ENCODE results near the gene BRD4.

Gene BRD4

DNA sequence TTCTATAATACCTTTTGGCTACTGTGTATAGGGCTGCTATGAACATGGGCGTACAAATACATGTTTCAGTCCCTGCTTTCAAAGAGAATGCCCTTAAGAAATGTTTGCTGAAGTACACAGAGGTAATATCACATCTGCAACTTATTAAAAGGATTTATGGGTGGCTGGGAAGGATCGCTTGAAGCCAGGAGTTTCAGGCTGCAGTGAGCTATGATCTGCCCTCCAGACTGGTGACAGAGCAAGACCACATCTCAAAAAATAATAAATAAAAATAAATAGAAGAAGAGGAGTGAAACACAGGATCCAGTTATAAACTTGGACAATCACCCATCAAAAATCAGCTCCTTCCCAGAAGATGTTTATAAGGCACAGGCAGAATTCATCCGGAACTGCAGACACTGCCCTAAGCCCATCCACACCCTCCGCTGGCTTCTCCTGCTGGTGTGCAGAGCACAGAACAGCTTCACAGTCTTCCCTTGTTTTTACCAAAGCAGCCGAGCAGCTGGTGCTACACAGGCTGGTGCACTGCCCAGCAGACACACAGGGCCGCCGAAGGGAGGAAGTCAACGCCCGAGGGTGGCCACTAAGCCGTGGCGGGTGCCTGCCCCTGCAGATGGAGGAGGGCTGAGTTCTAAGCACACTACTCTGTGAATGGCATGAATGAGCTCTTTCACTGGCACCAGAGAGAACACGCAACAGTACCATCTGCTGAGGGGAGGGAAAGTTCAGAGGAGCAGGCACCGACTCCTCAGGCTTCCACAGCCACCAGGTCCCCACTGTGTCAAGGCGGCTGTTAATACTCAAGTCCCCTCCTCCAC is 44.0 kb downstream of the BRD4 start:
- peak; percentile 21 for DNase-seq

DNA sequence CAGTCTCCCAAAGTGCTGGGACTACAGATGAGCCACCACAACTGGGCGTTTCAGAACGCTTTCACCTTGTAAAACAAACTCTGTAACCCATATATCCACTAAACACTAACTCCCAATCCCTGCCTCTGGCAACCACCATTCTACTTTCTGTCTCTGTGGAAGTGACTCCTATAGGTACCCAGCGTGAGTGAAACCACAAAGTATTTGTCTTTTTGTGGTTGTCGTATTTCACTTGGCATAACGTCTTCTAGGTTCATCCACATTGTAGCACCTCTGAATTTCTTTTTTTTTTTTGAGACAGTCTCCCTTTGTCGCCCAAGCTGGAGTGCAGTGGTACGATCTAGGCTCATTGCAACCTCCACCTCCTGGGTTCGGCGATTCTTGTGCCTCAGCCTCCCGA is 44.8 kb downstream of the BRD4 start:
- no peak for DNase-seq

DNA sequence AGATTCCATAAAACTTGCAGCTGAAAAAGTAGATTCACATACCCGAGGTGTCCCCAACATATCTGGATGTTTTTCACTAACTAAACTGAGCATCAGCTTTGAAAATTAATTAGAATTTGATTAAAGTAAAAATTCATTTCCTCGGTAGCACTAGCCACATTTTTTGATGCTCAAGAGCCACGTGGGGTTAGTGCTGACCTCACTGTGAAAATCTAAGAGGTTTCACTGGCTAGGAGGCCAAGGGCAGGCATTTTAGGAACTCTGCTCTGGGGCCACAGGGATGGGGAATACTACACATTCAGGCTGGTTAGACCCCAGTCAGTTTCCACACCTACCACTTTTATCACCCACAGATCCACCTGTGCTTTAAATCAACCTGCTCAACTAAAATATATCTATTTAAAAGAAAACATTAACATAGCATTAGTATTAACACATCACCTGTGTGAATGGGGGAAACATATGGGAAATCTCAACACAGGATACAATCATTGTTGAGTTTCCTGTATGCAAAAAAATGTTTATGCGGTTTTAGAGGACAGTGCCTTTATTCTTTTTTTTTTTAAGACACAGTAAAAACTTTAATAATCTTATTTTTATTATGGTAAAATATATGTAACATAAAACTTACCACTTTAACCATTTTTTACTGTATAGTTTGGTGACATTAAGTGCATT is 45.5 kb downstream of the BRD4 start:
- DNase-seq = no peak

DNA sequence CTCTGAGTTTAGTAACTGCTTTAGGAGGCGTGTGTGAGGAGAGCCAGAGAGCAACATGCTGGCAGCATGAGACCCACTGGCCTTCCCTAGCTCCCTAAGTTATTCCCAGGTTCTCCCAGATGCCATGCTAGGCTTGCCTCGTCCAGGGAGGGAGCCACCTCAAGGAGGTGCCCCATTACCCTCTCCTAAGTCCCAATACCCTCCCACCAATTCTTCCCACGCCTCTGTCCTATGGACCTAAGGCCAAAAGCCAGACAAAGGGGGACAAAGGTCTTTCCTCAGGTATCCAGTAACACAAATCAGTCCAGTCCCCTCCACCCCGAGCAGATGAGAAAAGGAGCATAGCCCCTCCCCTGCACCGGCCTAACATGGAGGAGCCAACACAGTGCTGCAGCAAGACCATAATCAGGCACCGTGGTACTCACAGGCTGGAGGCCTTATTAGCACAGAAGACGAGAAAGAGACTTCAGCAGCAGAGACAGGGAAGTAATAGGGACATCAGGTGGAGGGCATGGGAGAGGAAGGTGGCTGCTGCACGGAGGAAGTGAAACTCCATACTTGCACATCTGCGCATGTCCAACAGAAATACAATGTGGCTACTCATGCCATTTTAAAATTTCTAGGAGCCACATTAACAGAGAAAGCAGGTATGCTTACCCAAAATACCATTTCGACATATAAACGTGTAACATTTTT is 46.3 kb downstream of the BRD4 start:
- no peak for DNase-seq

DNA sequence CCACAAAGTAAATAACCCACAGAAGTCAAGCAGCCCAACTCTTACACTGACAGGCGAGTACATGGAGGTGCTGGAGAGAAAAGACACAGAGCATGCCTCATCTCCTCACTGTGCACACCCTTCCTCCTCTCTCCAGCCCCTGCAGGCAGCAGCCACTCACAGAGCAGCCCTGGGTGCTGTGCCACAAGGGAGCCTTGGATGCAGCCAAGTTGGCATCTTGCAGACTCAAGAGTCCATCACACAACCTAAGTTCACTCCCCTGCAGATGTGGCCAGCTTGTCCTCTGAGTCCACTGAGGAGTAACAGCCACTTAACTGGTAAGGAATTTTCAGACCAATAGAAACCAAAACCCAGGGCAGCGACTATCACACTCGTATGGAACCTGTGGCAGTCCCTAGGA is 47.4 kb downstream of the BRD4 start:
- no peak for DNase-seq

DNA sequence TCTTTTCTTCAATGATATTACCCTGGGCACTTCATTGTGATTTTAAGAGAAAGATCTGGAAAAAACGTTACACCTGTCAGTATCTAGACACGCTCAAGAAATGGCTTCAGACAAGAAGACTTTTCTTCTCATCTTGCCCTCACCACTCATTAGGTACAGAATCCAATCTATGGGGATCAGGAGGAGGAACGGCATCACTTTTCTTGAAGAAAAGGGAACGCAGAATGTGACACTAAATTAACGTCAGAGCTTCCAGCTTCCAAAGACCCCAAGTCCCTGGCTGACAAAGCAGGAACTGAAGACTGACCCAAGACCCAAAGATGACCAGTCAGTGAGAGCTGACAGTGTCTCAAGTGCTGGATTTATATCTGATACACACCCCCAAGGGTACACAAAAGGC is 48.2 kb downstream of the BRD4 start:
- DNase-seq = no peak

DNA sequence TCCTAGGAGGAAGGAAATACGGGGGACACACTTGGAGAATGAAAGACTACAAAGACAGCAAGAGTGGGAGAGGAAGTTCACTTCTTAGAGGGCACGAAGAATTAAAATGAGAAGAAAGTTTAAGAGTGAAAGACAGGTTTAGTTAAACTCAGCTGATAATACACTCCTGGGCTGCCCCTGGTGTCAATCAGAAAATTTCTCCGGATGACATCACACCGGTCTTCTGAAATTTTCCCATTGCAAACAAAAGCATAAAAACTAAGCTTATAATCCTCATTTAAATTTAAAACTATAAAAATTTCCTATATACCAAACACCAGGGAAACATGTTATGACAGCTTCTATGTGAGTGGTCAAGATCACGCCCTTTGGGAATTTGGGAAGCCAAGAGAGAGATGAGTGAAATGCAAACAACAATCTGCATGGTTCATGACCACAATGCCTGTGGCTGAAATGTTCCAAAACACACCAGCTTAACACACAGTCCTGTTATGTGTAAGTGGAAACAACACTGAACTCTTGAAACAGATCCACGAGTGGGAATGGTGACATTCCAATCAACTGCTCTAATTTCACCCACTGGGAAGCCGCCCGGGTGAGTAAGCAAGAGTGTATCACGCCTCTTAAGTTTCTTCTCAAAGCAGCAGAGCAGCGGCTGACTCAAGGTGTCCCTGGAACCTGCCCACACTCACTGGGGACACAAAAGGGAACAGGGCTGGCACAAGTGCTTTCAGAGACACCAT is 49.0 kb downstream of the BRD4 start:
- no peak for DNase-seq

DNA sequence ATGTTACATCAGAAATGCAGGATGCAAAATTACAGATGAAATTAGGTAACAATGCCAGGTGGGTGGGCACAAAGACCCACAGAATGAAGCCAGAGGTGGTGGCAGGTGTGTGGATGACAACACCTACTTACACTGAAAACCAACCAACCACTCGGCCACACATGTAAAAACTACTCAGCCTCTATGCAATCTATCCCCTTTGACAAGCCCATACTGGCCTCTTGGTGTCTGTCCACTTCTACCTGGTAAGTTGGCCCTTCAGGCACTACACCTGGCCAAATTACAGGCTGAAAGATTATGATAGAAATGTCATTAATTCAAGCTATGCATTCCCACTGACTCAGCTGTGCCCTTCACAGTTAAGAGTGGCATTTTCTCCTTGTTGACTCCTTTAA is 50.0 kb downstream of the BRD4 start:
- DNase-seq = no peak

DNA sequence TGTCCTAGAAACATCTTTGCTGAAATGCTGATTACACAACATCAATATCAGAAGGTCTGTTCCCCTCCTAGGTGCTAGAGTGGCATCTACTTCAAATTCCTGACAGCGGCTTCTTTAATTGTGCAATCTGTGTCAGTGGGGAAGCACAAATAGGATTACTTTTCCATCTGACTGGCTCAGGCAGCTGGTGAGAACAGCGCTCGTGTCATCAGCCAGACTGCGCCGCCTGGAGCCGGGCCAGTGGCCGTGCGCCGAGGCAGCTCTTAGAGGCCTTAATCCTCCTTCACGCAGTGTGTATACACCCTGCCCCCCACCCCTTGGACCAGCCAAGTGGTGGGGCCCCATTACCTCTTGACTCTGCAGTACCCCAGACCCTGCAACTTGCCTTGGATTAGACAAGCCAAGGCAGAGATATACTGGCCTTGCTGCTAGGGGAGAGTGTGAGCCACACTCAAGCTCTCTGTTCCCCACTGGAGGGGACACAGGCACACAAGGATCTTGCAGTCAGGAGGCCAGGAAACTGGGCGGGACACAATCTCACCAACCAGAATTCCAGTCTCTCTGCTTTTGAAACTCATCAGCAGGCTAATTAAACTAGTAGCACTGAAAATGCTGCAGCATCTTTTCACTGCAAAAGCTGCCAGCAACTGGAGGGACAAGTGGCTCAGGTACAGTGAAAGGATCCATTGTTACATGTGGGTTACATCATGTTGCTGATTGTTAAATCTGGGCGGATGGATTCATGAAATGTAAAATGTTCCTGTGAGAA is 51.2 kb downstream of the BRD4 start:
- no peak for DNase-seq

DNA sequence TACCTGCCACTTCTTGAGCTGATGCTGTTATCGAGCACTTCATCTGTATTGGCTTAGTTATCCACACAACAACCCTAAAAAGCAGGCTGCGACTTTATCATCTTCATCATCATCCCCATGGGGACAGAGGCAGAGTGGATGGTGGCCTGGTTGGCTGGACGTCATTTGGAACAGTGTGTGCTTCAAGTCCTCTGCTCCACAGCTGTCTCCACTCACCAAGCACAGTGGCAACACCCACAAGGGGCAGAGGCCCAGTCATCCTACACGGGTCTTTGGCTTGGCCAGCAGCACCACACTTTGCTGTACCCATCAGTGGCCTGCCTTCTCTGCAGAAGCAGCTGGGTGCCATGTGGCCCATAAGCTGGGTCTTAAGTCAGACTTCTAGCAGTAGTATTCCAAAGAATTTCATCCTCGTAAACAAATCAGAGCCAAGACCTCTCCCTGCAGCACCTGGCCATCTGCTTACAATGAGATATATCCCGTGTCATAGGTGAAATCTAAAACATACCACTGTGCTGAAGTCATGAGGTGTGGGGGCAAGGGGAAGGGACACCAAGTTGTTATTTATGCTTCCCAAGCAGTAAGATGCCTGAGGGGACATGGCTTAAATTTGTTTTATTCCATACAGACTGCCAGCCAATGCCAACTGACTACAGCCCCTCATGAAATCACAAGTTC is 52.2 kb downstream of the BRD4 start:
- DNase-seq = no peak

DNA sequence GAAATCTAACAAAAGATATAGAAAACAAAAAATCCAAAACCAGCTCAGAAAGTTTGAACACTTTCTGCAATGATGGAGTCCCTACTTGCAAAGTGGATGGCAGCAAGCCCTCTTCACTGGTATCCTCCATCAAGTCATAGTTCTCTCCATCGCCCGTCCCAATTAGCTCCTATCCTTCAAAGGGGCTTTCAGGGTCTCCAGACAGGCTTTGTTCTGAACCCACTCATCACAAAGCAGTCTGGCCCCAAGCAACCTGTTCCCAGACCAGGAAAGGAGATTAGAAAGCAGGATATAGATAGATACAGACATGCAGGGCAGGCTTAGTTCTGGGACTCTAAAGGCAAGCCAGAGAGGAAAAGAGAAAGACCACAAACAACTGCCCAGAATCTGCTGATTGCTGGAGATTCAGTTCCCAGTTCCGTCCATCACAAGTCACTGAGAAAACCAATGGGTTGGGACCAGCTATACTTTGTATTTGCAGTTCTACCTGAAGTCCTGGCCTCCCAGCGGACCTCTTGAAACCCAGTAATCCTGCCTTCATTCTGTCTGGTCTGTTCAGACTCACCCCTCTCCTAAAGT is 52.9 kb downstream of the BRD4 start:
- no peak for DNase-seq

DNA sequence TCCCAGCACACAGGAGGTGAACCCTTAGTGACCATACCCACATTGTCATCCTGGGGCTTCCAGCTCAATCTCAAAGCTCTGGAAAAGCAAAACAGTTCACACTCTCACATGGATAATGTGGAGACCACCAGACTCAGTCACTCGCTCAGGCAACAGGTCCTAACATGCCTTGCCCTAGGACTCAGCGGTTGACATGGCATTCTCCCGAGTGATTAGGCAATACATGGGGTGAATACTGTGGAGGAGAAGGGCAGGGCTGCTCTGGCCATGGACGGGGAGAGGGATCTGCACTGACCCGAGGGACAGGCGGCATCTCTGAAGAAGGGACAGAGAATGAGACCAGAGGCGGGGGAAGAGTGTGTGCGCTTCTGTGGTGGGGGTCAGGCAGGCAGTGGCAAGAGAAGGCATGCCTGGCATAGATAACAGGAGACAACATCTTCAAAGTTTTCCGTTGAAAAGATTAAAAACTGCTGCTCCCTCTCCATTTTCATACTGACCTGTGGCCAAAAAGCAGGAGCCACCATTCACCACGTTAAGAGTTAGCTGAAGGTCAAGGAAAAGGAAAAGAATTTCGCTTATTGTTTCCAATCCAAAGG is 55.6 kb downstream of the BRD4 start:
- DNase-seq = no peak

DNA sequence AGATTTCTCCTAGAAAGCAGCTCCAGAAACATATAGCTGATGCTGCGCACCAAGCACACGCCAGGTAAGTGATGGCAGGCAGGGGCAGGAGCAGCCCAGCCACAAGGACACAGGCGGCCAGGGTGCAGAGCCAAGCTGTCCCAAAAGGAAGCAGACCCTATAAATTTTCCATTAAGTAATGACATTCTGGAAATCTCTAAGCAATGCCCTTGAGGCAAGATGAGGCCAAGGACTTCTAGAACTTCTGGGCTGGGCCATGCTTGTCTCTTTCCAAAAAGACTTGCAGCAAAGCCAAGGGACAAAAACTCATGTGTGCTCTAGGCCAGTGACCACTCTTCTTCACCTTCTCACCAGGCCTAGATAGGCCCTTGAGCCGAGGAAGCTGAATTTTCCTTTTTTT is 57.9 kb downstream of the BRD4 start:
- DNase-seq = no peak

DNA sequence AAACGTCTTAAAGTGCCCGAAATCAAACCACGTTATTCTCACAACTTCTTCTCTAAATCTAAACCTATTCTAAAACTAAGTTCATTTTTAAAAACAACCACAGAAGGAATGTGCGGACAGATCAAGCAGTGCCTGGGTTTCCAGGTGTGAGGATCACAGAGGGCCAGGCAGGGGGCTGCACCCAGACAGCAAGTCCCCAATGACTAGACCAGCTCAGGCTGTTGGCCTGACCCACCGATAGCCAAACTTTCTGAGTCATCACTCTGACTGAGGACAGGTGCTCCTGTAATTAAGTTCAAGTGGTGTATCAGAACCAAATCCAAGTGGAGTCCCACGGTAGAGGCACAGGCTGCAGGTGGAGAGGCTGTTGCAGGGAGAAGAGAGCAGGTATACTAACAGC is 62.5 kb downstream of the BRD4 start:
- no peak for DNase-seq

DNA sequence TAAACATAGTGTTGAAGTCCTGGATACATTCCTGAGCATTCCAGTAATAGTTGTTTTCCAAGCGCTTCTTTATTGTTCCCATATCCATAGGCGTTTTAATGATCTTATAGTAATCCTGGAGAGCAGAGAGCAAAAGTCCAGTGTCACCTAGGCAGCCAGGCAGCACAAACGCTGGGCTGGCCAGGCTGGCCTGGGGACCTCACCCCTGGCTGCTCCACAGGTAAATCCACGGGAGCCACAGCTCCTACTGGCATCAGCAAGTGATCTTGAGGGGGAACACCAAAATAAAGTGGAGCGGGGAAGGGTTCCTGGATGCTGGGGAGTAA is 63.4 kb downstream of the BRD4 start:
- no peak for DNase-seq

DNA sequence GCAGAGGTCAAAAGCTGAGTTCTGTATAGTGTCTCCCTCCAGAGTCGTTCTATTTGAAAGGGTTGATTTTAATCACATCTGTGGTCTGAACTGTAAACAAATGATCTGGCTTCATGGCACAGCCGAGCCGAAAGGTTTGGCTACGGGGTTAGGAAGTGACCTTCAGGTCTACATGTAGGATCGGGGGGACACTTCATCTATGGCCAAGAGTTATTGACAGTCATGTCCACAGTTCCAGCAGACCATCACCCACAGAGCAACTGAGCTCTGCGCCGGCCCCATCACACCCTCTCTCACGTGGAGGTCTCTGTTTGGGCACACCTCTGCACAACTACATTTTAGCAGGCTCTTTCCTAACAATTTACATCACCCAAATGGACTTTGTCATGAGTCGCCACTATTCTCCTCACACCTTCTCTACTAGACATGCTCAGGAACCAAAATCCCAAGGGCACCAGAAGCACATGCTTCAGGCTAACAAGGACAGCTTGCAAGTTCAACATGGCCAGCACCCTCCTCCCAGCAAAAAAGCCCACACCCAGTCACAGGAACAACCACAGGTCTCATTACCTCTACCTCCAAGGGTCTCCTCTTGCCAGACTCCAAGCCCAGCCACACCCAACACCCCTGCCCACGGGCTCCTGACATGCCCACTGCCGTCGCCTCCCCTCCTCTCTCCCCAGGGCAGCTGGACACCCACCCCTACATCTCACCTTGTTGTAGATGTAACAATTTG is 64.0 kb downstream of the BRD4 start:
- no peak for DNase-seq

DNA sequence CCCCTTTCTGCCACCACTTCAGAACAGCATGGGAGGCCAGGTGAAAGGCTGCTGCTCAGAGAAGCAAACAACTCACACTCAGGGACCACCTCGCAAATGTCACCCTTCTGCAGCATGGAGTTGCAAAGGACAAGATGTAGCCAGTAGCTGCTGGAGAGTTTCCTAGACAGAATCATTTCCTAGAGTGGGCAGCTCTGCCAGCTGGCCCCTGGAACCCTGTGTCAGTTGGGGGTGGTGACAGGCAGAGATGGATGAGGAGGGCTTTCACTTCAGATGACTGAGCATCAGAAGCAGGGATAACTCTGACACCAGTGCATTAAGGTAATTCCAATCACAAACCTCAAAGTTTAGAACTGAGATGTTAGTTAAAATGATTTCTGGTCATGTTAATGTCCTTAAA is 65.7 kb downstream of the BRD4 start:
- DNase-seq = no peak

DNA sequence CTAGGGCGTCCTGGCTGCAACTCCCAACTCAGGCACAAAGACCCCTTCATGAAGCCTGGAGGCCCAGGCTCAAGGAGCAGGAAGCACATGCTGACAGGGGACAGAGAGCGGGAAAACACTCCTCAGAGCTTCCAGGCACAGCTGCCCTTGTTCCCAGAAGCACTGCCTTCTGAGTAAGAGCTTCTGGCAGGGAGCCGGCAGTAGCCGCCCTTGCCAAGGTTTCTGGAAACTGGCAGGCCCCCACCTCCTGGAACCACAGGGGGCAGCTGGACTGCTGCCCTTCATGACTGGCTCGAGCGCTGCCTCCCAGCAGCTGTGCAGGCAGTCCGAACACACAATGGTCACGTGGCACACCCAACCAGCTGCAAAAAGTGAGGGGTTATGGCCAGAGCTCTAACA is 66.5 kb downstream of the BRD4 start:
- no peak for DNase-seq

DNA sequence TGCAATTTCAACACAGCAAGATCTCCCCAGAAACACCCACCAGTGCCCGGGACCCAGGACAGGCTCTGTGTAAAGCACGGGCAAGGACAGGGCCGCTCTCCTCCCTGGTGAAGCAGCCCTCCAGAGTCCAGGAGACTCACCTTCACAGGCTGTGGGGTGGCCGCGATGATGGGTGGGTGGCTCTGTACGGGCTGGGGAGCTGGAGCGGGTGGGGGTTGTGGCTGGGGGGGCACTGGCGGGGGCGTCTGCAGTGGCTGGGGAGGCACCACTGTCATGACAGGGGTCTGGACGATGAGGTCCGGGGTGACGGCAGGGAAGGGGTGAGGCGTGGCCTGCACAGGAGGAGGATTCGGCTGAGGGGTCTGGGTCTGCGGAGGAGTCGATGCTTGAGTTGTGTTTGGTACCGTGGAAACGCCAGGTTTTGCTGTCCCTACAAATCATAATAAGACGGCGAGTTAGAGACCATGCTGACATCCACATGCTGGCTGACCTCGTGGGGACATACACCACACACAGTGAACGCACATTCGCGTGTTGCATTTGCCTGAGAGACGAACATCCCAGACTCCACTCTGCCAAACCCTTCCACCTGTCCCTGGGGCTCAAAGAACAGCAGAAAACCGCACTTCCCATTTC is 67.0 kb downstream of the BRD4 start:
- DNase-seq = no peak

DNA sequence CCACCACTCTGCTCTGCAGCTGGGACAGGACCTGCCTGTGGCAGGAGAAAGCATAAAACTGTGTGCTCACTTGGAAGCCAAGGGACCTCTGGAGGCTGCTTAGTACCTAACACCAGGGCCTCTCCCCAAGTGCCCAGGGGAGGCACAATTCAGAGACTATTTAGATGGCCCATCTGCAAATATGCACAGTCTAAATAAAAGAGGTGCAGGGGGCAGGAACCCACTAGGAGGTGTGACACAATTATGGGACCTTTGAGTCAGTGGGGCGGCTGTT is 67.5 kb downstream of the BRD4 start:
- no peak for DNase-seq
